HG03039 (cell line): ENCODE measurements around the gene TBC1D16.

Source experiments
- ATAC-seq: cut with Tn5 transposase; IDR thresholded peaks from one replicate; pipeline ENCODE4 v1.9.1; 2021; ENCODE audit warnings: mild to moderate bottlenecking, moderate library complexity; ENCODE audit not compliant: unreplicated experiment

TBC1D16 gene

GRCh38 chr17:80035687-80035936, at the start of gene TBC1D16:
TBC1D16 (minus strand) TSS chr17:80035872; CDS start chr17:80013547, 22,325 bp downstream.
- no peak for ATAC-seq

GRCh38 chr17:80084773-80085172, 49.1 kb upstream of the TBC1D16 start:
- ATAC-seq, result no peak

- ATAC-seq, result no peak
Observed at GRCh38 chr17:80083136-80083661, 47.5 kb upstream of the TBC1D16 start.

GRCh38 chr17:80082403-80083135, 46.9 kb upstream of the TBC1D16 start:
- ATAC-seq, result no peak

GRCh38 chr17:80081596-80081995, 45.9 kb upstream of the TBC1D16 start:
- ATAC-seq, result no peak

- ATAC-seq, result no peak
Observed at GRCh38 chr17:80080081-80080480, 44.4 kb upstream of the TBC1D16 start.

- no peak for ATAC-seq
Observed at GRCh38 chr17:80072410-80072809, 36.7 kb upstream of the TBC1D16 start.

GRCh38 chr17:80071116-80071841, 35.6 kb upstream of the TBC1D16 start:
- no peak for ATAC-seq

GRCh38 chr17:80070375-80071115, 34.9 kb upstream of the TBC1D16 start:
- ATAC-seq, result no peak

GRCh38 chr17:80068301-80069222, 32.9 kb upstream of the TBC1D16 start:
- ATAC-seq, result no peak

- no peak for ATAC-seq
Observed at GRCh38 chr17:80067393-80067986, 31.8 kb upstream of the TBC1D16 start.

GRCh38 chr17:80065478-80066170, 30.0 kb upstream of the TBC1D16 start:
- ATAC-seq, result no peak

- ATAC-seq, result no peak
Observed at GRCh38 chr17:80064696-80065095, 29.0 kb upstream of the TBC1D16 start.

GRCh38 chr17:80063830-80064585, 28.3 kb upstream of the TBC1D16 start:
- no peak for ATAC-seq

- no peak for ATAC-seq
Observed at GRCh38 chr17:80061421-80061820, 25.7 kb upstream of the TBC1D16 start.

GRCh38 chr17:80060644-80061043, 25.0 kb upstream of the TBC1D16 start:
- no peak for ATAC-seq

GRCh38 chr17:80058311-80058955, 22.8 kb upstream of the TBC1D16 start:
- no peak for ATAC-seq

GRCh38 chr17:80055597-80055996, 19.9 kb upstream of the TBC1D16 start:
- no peak for ATAC-seq
